Glomerular visceral epithelial cell (primary cell): Measurements from ENCODE around the gene MCFD2.
"Not testable (repeated sequence)": the region's sequence is repeated elsewhere in the genome, so short reads cannot be mapped to it uniquely, and the experiment has no call there.

ENCODE experiments used
- DNase-seq: peaks from one replicate; pipeline ENCODE4 v3.0.0-alpha.2; 2016; ENCODE audit errors: extremely low spot score

Gene MCFD2

GRCh38 chr2:46902465-46902864 is 13.1 kb downstream of the MCFD2 start:
- no peak for DNase-seq

- no peak for DNase-seq
These were observed 14.0 kb downstream of the MCFD2 start for GRCh38 chr2:46901611-46902010.

- no peak for DNase-seq
These were observed 15.2 kb downstream of the MCFD2 start for GRCh38 chr2:46900381-46900780.

GRCh38 chr2:46899053-46899452 is 16.6 kb downstream of the MCFD2 start:
- no peak for DNase-seq

GRCh38 chr2:46898024-46898423 is 17.6 kb downstream of the MCFD2 start:
- DNase-seq: no peak

GRCh38 chr2:46893269-46893939 is 22.2 kb downstream of the MCFD2 start:
- no peak for DNase-seq

GRCh38 chr2:46891956-46892553 is 23.6 kb downstream of the MCFD2 start:
- no peak for DNase-seq

- DNase-seq: no peak
These were observed 27.1 kb downstream of the MCFD2 start for GRCh38 chr2:46888421-46888952.

- peak; percentile 39 for DNase-seq
These were observed 28.3 kb downstream of the MCFD2 start for GRCh38 chr2:46887028-46887885.

- DNase-seq: no peak
These were observed 29.2 kb downstream of the MCFD2 start for GRCh38 chr2:46886268-46887027.

GRCh38 chr2:46885376-46885775 is 30.2 kb downstream of the MCFD2 start:
- no peak for DNase-seq

GRCh38 chr2:46879511-46879910 is 36.1 kb downstream of the MCFD2 start:
- no peak for DNase-seq

GRCh38 chr2:46878886-46879285 is 36.7 kb downstream of the MCFD2 start:
- no peak for DNase-seq

GRCh38 chr2:46878240-46878877 is 37.2 kb downstream of the MCFD2 start:
- no peak for DNase-seq

- no peak for DNase-seq
These were observed 37.9 kb downstream of the MCFD2 start for GRCh38 chr2:46877619-46878113.

GRCh38 chr2:46876741-46877384 is 38.7 kb downstream of the MCFD2 start:
- peak; percentile 68 for DNase-seq

GRCh38 chr2:46875962-46876689 is 39.5 kb downstream of the MCFD2 start:
- not testable (repeated sequence) for DNase-seq

- no peak for DNase-seq
These were observed 40.2 kb downstream of the MCFD2 start for GRCh38 chr2:46875226-46875899.

GRCh38 chr2:46874236-46874929 is 41.2 kb downstream of the MCFD2 start:
- DNase-seq: no peak
